GM19035 (cell line): Measurements from ENCODE around the gene RMND5B.
A peak's percentile ranks its signal among the peaks of the same experiment; 100 is the strongest.
"Not testable (repeated sequence)": the region's sequence is repeated elsewhere in the genome, so short reads cannot be mapped to it uniquely, and the experiment has no call there.

Experiments used
- ATAC-seq: cut with Tn5 transposase; IDR thresholded peaks from one replicate; pipeline ENCODE4 v1.9.1; 2021; ENCODE audit not compliant: unreplicated experiment

The RMND5B gene

GRCh38 chr5:178130234-178130575 is 609 bp upstream of the RMND5B start:
- ATAC-seq: not testable (repeated sequence)

- no peak for ATAC-seq
Measured at GRCh38 chr5:178131446-178131996, 707 bp downstream of the RMND5B start.

- no peak for ATAC-seq
Measured at GRCh38 chr5:178136990-178137389, 6.2 kb downstream of the RMND5B start.

DNA sequence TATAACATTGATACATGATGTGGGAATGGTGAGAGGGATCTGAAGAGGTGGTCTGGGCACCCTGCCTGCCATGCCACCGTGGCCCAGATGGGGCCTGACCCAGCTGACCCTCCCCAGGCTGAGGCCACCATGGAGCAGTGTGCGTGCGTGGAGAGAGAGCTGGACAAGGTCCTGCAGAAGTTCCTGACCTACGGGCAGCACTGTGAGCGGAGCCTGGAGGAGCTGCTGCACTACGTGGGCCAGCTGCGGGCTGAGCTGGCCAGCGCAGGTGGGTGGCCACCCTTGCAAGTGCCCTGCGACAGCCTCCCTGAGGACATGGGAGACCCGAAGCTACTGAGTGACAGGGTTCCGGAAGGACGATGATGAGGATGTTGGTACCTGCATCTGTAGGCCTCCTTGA is 7.2 kb downstream of the RMND5B start:
- ATAC-seq: no peak

DNA sequence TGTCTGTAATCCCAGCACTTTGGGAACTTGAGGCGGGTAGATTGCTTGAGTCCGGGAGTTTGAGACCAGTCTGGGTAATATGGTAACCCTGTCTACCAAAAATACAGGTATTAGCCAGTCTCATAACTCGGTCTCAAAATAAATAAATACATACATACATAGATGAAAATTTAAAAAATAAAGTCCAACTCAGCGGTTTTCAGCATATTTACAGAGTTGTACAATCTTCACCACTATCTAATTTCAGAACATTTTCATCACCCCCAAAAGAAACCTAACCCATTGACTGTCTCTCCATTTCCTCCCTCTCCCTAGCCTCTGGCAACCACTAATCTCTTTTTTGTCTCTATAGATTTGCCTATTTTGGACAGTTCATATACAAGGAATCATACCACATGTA is 10.7 kb downstream of the RMND5B start:
- ATAC-seq: no peak

DNA sequence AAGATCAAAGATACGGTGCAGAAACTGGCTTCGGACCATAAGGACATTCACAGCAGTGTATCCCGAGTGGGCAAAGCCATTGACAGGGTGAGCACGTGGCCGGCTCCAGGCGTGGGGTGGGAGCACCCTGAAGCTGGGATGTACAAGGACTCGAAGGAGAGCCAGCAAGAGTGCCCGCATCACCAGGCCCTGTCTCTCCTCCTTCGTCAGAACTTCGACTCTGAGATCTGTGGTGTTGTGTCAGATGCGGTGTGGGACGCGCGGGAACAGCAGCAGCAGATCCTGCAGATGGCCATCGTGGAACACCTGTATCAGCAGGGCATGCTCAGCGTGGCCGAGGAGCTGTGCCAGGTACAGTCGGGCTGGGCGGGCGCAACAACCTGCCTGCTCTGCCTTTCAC is 11.8 kb downstream of the RMND5B start:
- no peak for ATAC-seq

DNA sequence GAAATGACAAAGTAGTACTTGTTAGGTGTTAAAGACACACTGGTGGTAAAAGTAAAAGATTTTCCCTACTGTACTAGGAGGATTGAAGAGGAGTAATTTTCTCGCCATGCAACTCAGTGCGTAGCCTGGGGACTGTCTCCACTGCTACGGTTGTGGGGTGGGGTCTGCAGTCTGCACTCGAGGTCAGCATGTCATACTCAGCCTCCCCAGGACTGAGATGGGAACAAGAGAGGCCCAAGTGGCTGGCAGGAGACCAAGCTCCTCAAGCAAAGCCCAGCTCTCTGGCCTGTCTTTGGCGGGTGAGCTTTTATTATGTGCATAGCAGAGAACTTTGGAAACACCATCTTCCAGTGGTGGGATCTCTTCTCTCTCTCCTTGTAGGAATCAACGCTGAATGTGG is 12.4 kb downstream of the RMND5B start:
- no peak for ATAC-seq

GRCh38 chr5:178143901-178144300 is 13.1 kb downstream of the RMND5B start:
- ATAC-seq: no peak

- ATAC-seq: peak; percentile 66
Measured at GRCh38 chr5:178145965-178146820, 15.4 kb downstream of the RMND5B start.

DNA sequence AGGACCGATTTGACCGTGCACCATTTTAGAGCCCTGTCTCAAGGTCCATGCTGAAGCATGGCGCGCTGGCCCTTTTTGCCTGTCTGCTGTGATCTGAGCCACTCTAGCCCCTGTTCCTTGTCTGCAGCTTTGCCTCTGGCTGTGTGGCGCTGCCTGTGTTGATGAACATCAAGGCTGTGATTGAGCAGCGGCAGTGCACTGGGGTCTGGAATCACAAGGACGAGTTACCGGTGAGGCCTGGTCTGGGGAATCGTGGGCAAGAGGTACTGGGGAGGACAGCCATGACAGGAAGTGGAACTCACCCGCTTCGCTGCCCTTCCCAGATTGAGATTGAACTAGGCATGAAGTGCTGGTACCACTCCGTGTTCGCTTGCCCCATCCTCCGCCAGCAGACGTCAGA is 16.6 kb downstream of the RMND5B start:
- no peak for ATAC-seq

DNA sequence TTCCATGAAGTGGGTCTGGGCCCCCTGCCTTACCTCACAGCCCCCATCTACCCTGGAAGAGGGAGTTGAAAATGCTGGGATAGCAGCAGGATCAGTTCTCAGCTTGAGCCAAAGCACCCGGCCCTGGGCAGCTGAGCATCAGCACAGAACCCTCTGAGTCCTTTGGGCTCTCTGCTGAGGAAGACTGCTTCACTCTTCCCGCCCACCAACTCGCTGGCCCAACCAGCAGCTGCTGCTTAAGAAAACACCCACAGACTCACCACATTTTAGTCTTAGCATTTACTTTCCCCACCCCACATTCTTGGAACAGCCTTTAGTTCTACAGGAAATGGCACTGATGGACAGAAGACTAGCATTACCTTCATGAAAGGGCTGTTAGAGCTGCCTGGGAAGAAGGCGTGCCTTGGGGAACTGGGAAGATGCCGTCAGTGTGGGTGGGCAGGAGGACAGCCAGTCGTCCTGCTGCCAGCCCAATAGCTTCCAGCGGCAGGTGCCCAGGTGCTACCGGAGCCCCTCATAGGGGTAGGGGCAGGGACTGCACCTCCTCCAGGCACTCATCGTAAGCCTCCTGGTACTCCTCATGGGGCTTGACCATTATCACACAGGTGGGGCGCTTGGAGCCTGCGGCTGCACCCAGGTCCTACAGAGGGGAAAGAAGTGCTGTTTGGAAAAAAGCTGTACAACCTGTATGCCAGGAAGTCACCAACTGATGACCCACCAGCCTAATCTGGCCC is 18.6 kb downstream of the RMND5B start:
- ATAC-seq: no peak

DNA sequence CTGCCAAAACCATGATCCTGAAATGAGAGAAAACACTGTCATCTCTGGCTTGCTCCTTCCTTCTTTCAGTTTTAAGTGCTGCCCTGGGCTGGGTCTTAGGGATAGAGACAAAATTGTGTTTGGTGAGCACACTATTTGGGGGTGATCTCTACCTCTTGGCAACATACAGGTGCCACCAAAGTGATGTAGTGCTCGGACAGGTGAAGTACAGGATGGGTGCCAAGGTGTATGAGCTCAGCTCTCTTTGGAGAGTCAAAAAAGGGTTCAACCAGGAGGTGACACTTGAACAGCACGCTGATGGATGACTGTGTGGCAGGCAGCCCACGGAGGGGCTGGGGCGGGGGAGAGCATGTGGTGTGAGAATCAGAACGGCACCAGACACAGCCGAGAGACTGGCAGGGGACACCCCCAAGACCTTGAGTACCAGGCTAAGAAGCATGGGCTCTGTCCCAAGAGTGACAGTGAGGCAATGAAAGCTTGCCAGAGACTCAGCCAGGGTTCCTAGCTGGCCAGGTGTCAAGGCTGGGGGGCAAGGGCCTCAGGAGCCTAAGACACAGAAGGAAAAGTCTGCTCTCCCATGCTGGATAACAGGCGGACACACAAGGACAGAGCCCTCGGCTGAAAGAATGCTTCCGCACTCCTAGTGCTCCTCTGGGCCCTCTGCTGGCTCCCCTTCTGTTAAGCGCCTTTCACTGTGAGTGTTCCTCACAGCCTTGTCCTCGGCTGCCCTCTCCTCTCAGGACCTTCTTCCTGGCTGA is 20.3 kb downstream of the RMND5B start:
- ATAC-seq: no peak

GRCh38 chr5:178152491-178153444 is 22.0 kb downstream of the RMND5B start:
- no peak for ATAC-seq

GRCh38 chr5:178153530-178154340 is 22.9 kb downstream of the RMND5B start, which contains the start of gene NHP2:
Gene NHP2 (minus strand): TSS chr5:178153885. CDS start chr5:178153817, 68 bp downstream.
- peak; percentile 99 for ATAC-seq

DNA sequence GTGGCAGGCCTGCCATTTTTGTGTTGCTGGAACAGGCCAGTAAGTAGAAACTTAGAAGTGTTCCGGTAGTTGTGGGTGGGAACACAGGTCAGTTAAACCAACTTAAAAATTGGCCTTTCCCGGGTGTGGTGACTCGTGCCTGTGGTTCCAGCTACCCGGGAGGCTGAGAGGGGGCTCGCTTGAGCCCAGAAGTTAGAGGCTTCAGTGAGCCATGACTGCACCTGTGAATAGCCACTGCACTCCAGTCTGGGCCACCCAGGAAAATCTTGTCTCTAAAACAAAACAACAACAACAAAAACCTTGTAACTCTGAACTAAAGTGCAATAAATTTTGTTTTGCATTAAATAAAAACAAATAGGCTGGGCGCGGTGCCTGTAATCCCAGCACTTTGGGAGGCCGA is 24.3 kb downstream of the RMND5B start:
- ATAC-seq: no peak

- no peak for ATAC-seq
Measured at GRCh38 chr5:178160176-178160575, 29.4 kb downstream of the RMND5B start.

GRCh38 chr5:178162481-178162880 is 31.7 kb downstream of the RMND5B start:
- no peak for ATAC-seq

GRCh38 chr5:178163772-178164735 is 33.2 kb downstream of the RMND5B start:
- peak; percentile 99 for ATAC-seq
